Measurements from ENCODE around the gene NXT2. TPM values are rescaled to one million over a fixed set of nuclear protein-coding genes. Genes with fewer than 3 reads are reported as not detected.
"Not testable (repeated sequence)": the region's sequence is repeated elsewhere in the genome, so short reads cannot be mapped to it uniquely, and the experiment has no call there.

The NXT2 gene
- total RNA-seq, 1 donor: 24.3 TPM

GRCh38 chrX:109553862-109554261 lies 17.2 kb downstream of the NXT2 start:
- no peak for TF ChIP-seq CTCF (IDR thresholded peaks at IDR 0.05; ENCODE audit: insufficient read depth, low read length)
- no peak for DNase-seq (ENCODE audit: low read depth)
- H3K4me3 ChIP-seq (ENCODE audit: low read depth, low read length): no peak overlapping the region

GRCh38 chrX:109576083-109576482 lies 39.4 kb downstream of the NXT2 start:
- not testable (repeated sequence) for DNase-seq (ENCODE audit: low read depth); H3K4me3 ChIP-seq (ENCODE audit: low read depth, low read length)

- no peak for DNase-seq (ENCODE audit: low read depth)
- no peak overlapping the region for H3K4me3 ChIP-seq (ENCODE audit: low read depth, low read length)
- TF ChIP-seq CTCF (IDR thresholded peaks at IDR 0.05; ENCODE audit: insufficient read depth, low read length): no peak
Observed at GRCh38 chrX:109577055-109577454, 40.4 kb downstream of the NXT2 start.

GRCh38 chrX:109578916-109579315 lies 42.3 kb downstream of the NXT2 start:
- DNase-seq (ENCODE audit: low read depth): no peak
- no peak for TF ChIP-seq CTCF (IDR thresholded peaks at IDR 0.05; ENCODE audit: insufficient read depth, low read length)
- H3K4me3 ChIP-seq (ENCODE audit: low read depth, low read length): no peak overlapping the region

- no peak overlapping the region for H3K4me3 ChIP-seq (ENCODE audit: low read depth, low read length)
- TF ChIP-seq CTCF (IDR thresholded peaks at IDR 0.05; ENCODE audit: insufficient read depth, low read length): no peak
- DNase-seq (ENCODE audit: low read depth): no peak
Observed at GRCh38 chrX:109585488-109585887, 48.8 kb downstream of the NXT2 start.

- no peak for TF ChIP-seq CTCF (IDR thresholded peaks at IDR 0.05; ENCODE audit: insufficient read depth, low read length)
- DNase-seq (ENCODE audit: low read depth): no peak
- no peak overlapping the region for H3K4me3 ChIP-seq (ENCODE audit: low read depth, low read length)
Observed at GRCh38 chrX:109590176-109590575, 53.5 kb downstream of the NXT2 start.

Other genes with a start within 250 kb of the NXT2 start
- gene GUCY2F, start 54.8 kb upstream of the NXT2 start, total RNA-seq (ENCODE audit: low replicate concordance): under 0.01 TPM in 1 of 2 replicates, not detected in the other
- gene KCNE5, start 88.3 kb downstream of the NXT2 start, total RNA-seq (ENCODE audit: low replicate concordance): 0.16 and 0.36 TPM in 2 replicates
- 82.2 and 260 TPM in 2 replicates for gene ACSL4, start 196.4 kb downstream of the NXT2 start, total RNA-seq (ENCODE audit: low replicate concordance)

Data from fibroblast of the aortic adventitia (primary cell).